Heart left ventricle (tissue), 13 donors: ENCODE results near the gene CHCHD5.

Source experiments
- CTCF ChIP-seq, 12 donors: fragments of 200-600 bp; sonication (generic) in 4 of 12; IDR thresholded peaks; one replicate each; pipeline versions ENCODE4 v1.5.0 to v1.8.0; 2018 to 2022; ENCODE audit warnings: antibody characterized with exemption in 12 of 12, mild to moderate bottlenecking in 5 of 12
- POLR2A ChIP-seq, 2 donors: fragments of 450-650 bp; IDR thresholded peaks; one replicate each; pipeline ENCODE4 v1.6.1; 2017; ENCODE audit warnings: antibody characterized with exemption in 2 of 2, mild to moderate bottlenecking in 2 of 2, moderate library complexity in 2 of 2
- donor health status: ischemic (EF 13 %, LVEDD 7.1; RV severe dilation, severe dysfunction).
- donor health status: DM: no; HTN: yes; CAD: no.
- donor health status: DM: no; HTN: no; CAD: no.
- donor health status: ischemic (EF 25% LVEDD 6.9; RV normal size, moderate dysfunction).
- donor health status: ischemic (EF 25% LVEDD 5.7; RV mildly dilated, moderate dysfunction).
- donor health status: ischemic (EF 35%, LVEDD 5.7; RV mildly dilated, moderate dysfunction).
- donor health status: nonischemic (EF 11% LVEDD 7.7; RV severe dilation, severe dysfunction).
- donor health status: DM: yes; HTN: yes; CAD: no.
- donor health status: PGD.
- donor health status: ischemic (EF 29% LVEDD 5.4; RV normal size, mild dysfunction).
- donor health status: nonischemic (EF 23%, LVEDD 6.1; RV moderate dilation, normal function).

GRCh38 chr2:112634874-112635157, 50.4 kb downstream of the CHCHD5 start:
- no peak for TF ChIP-seq POLR2A (IDR thresholded peaks at IDR 0.05)
- no peak for TF ChIP-seq CTCF (IDR thresholded peaks at IDR 0.05)
